Peyer's patch (tissue), 4 donors: ENCODE data around the gene PFKP.

Experiments
- POLR2A ChIP-seq, 2 donors: fragments of 450-650 bp; IDR thresholded peaks; one replicate each; pipeline ENCODE4 v1.5.1; 2017; ENCODE audit warnings: antibody characterized with exemption in 2 of 2, mild to moderate bottlenecking in 2 of 2, moderate library complexity in 2 of 2
- TF ChIP-seq, protein P1 (sequence below), 6 experiments: fragments of 450-650 bp in 4 of 6; fragments of 200-600 bp in 2 of 6; sonication (generic) in 1 of 6; IDR thresholded peaks; one replicate each; pipeline ENCODE4 v1.5.1; 2017 to 2019; ENCODE audit warnings: antibody characterized with exemption in 6 of 6, mild to moderate bottlenecking in 3 of 6, moderate library complexity in 1 of 6

DNA sequence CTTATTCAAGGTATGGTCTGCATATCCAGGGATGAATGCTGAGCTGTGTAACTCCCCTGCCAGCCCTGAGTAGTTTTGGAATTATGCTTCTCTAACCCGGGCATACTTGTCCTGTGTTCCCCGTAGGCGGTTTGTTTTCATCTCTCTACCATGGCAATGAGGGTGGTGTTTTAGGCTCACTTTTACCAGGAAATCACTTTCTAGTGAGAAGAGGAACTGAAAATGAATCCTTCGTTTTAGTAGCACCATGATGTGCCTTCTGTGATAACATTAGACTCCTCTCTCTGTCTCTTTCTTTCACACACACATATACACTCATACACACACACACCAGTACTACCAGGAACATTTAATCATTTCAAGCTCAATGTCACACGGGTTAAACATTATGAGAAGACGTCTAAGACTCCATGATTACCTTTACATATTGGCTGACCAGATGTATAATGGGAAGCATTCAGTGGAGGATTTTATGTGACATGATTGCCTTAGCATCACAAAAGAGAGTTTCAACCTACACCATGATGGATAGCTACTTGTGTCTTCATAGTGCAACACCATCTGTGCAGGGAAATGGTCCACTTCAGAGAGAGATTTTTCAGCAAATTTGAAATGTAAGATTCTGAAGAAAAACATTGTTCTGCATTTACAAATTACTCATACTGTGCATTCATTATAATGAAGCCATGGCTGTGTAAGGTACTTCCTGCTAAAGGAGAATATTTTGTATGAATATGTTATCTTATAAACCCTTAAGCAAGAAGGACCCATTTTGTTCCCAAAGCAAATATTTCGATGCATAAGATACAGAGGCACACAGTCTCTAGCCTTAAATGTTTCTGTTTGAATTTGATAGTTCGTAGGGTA lies 31.0 kb upstream of the PFKP start:
- no peak for TF ChIP-seq POLR2A (IDR thresholded peaks at IDR 0.05)
- TF ChIP-seq, protein P1, sequence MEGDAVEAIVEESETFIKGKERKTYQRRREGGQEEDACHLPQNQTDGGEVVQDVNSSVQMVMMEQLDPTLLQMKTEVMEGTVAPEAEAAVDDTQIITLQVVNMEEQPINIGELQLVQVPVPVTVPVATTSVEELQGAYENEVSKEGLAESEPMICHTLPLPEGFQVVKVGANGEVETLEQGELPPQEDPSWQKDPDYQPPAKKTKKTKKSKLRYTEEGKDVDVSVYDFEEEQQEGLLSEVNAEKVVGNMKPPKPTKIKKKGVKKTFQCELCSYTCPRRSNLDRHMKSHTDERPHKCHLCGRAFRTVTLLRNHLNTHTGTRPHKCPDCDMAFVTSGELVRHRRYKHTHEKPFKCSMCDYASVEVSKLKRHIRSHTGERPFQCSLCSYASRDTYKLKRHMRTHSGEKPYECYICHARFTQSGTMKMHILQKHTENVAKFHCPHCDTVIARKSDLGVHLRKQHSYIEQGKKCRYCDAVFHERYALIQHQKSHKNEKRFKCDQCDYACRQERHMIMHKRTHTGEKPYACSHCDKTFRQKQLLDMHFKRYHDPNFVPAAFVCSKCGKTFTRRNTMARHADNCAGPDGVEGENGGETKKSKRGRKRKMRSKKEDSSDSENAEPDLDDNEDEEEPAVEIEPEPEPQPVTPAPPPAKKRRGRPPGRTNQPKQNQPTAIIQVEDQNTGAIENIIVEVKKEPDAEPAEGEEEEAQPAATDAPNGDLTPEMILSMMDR (IDR thresholded peaks at IDR 0.05), result no peak
